IMR-90 (cell line): Measurements from ENCODE around the gene NMRAL1. TPM values are rescaled to one million over a fixed set of nuclear protein-coding genes. Genes with fewer than 3 reads are reported as not detected.

Experiments
- ATAC-seq: fragments of 200-7000 bp; cut with Tn5 transposase; 2 replicates; pipeline ENCODE4 v1.9.1; 2020; ENCODE audit warnings: low read depth, mild to moderate bottlenecking, moderate library complexity
- BruUV-seq: library from RNA; stranded (reverse); fragments of 400-500 nt; replicated peaks from 2 replicates; lab custom pipeline; 2021; lab: Mats Ljungman, UMichigan
- CTCF ChIA-PET: fragments of 300-600 bp; formaldehyde crosslinking; extraction: SDS; loops from one replicate; lab custom pipeline; 2021; ENCODE audit warnings: antibody characterized with exemption; lab: Yijun Ruan, JAX
- POLR2A ChIA-PET: fragments of 300-600 bp; sonication (Branson Sonifier 250); formaldehyde crosslinking; loops from one replicate; lab custom pipeline; 2022; ENCODE audit warnings: antibody characterized with exemption; ENCODE audit not compliant: unreplicated experiment; lab: Charles Lee
- DNase-seq: peaks from one replicate; pipeline ENCODE4 v3.0.0; 2013
- H2AFZ ChIP-seq: replicated peaks from 2 replicates; pipeline ENCODE3; 2013; ENCODE audit warnings: low read length, mild to moderate bottlenecking; ENCODE audit not compliant: poor library complexity
- H2AK5ac ChIP-seq: 2 replicates; pipeline ENCODE4 v1.6.1; 2013; ENCODE audit warnings: low read depth, low read length, inconsistent platforms
- H2AK9ac ChIP-seq: replicated peaks from 2 replicates; pipeline ENCODE3; 2013; ENCODE audit warnings: mild to moderate bottlenecking, low read depth, low read length, moderate library complexity; ENCODE audit not compliant: poor library complexity
- H2BK120ac ChIP-seq: 2 replicates; pipeline ENCODE4 v1.6.1; 2013; ENCODE audit warnings: low read depth, low read length, inconsistent platforms
- H2BK15ac ChIP-seq: 3 replicates; pipeline ENCODE4 v1.6.1; 2013; ENCODE audit warnings: low read depth, low read length, inconsistent platforms
- H2BK20ac ChIP-seq: 2 replicates; pipeline ENCODE4 v1.6.1; 2013; ENCODE audit warnings: low read depth, mild to moderate bottlenecking, inconsistent platforms, low read length, moderate library complexity
- H2BK5ac ChIP-seq: 2 replicates; pipeline ENCODE4 v1.6.1; 2013; ENCODE audit warnings: mild to moderate bottlenecking, low read depth, low read length, inconsistent platforms; ENCODE audit not compliant: poor library complexity, severe bottlenecking
- H3K14ac ChIP-seq: replicated peaks from 2 replicates; pipeline ENCODE4 v1.6.1; 2013; ENCODE audit warnings: low read depth, low read length, inconsistent platforms
- H3K18ac ChIP-seq: 2 replicates; pipeline ENCODE4 v1.6.1; 2013; ENCODE audit warnings: low read depth, low read length, control low read depth
- H3K23ac ChIP-seq: 2 replicates; pipeline ENCODE4 v1.6.1; 2013; ENCODE audit warnings: low read depth, low read length, inconsistent platforms
- H3K27ac ChIP-seq: 2 replicates; pipeline ENCODE4 v1.5.1; 2013; ENCODE audit warnings: mild to moderate bottlenecking, control low read depth, low read length; ENCODE audit not compliant: insufficient read depth
- H3K27me3 ChIP-seq: 2 replicates; pipeline ENCODE4 v1.6.1; 2013; ENCODE audit warnings: low read length; ENCODE audit not compliant: control insufficient read depth, insufficient read depth
- H3K36me3 ChIP-seq: 2 replicates; pipeline ENCODE4 v1.6.1; 2013; ENCODE audit warnings: low read length, mixed read lengths; ENCODE audit not compliant: control insufficient read depth, insufficient read depth
- H3K4ac ChIP-seq: 2 replicates; pipeline ENCODE4 v1.6.1; 2013; ENCODE audit warnings: low read depth, low read length, inconsistent platforms
- H3K4me1 ChIP-seq: 2 replicates; pipeline ENCODE4 v1.6.1; 2013; ENCODE audit warnings: low read length, mixed read lengths; ENCODE audit not compliant: control insufficient read depth, insufficient read depth
- H3K4me2 ChIP-seq: 2 replicates; pipeline ENCODE4 v1.6.1; 2013; ENCODE audit warnings: low read depth, mild to moderate bottlenecking, control low read depth, low read length, moderate library complexity
- H3K4me3 ChIP-seq: 2 replicates; pipeline ENCODE4 v1.5.1; 2013; ENCODE audit warnings: low read depth, mild to moderate bottlenecking, control low read depth, low read length, moderate library complexity; ENCODE audit not compliant: insufficient read depth
- H3K56ac ChIP-seq: 2 replicates; pipeline ENCODE4 v1.6.1; 2013; ENCODE audit warnings: low read length, inconsistent platforms; ENCODE audit not compliant: insufficient read depth; ENCODE audit errors: extremely low read depth
- H3K79me1 ChIP-seq, 2 experiments: 2 replicates each; pipeline ENCODE4 v1.6.1; 2013; ENCODE audit warnings: low read length in 2 of 2, inconsistent platforms in 1 of 2, low read depth in 1 of 2
- H3K9ac ChIP-seq: 2 replicates; pipeline ENCODE4 v1.6.1; 2013; ENCODE audit warnings: low read depth, low read length, control low read depth
- H3K9me1 ChIP-seq: 2 replicates; pipeline ENCODE4 v1.6.1; 2013; ENCODE audit warnings: low read length, inconsistent platforms; ENCODE audit not compliant: insufficient read depth
- H3K9me3 ChIP-seq: 2 replicates; pipeline ENCODE4 v1.6.1; 2013; ENCODE audit warnings: low read length; ENCODE audit not compliant: control insufficient read depth, insufficient read depth
- H4K20me1 ChIP-seq: 2 replicates; pipeline ENCODE4 v1.6.1; 2013; ENCODE audit warnings: low read length, inconsistent platforms; ENCODE audit not compliant: insufficient read depth
- H4K5ac ChIP-seq: 2 replicates; pipeline ENCODE4 v1.6.1; 2013; ENCODE audit warnings: mild to moderate bottlenecking, low read depth, low read length, control low read depth
- H4K8ac ChIP-seq, 2 experiments: 2 replicates each; pipeline ENCODE4 v1.6.1; 2013; ENCODE audit warnings: low read depth in 2 of 2, low read length in 2 of 2, control low read depth in 1 of 2, inconsistent platforms in 1 of 2
- H4K91ac ChIP-seq: 2 replicates; pipeline ENCODE4 v1.6.1; 2013; ENCODE audit warnings: low read depth, low read length, inconsistent platforms; ENCODE audit not compliant: insufficient read depth
- BHLHE40 ChIP-seq: fragments of 150-350 bp; IDR thresholded peaks from 2 replicates; pipeline ENCODE4 v1.6.1; 2016; ENCODE audit warnings: mild to moderate bottlenecking, low read depth, low read length
- CHD1 ChIP-seq: IDR thresholded peaks from 2 replicates; pipeline ENCODE4 v1.6.1; 2012; ENCODE audit warnings: low read depth, low read length, improper control_type of control experiment
- FOS ChIP-seq: fragments of 150-350 bp; IDR thresholded peaks from 2 replicates; pipeline ENCODE4 v1.6.1; 2016; ENCODE audit warnings: low read depth, low read length
- WGBS, 2 experiments: methylation state at CpG; one replicate each; pipeline versions ENCODE4 v1.1.5 to v1.1.7; 2013; ENCODE audit warnings: missing lambda C conversion rate in 2 of 2; ENCODE audit not compliant: insufficient read length in 1 of 2; ENCODE audit errors: extremely low coverage in 2 of 2; 5-methylcytosine and 5-hydroxymethylcytosine counted together
- dilution Hi-C: fragments of 300-500 bp; cut with HindIII; formaldehyde crosslinking; loops from one replicate; pipeline ENCODE4 v1.14.3; 2018; ENCODE audit warnings: low sequenced_read_pairs; ENCODE audit not compliant: unreplicated experiment
- in situ Hi-C: fragments of 300-500 bp; cut with MboI; formaldehyde crosslinking; loops from 3 replicates; pipeline ENCODE4 v1.14.3; 2019; ENCODE audit warnings: low sequenced_read_pairs, inconsistent platforms, mixed read lengths
- intact Hi-C: fragments of 100-400 bp; cut with micrococcal nuclease; formaldehyde crosslinking; loops from 2 replicates; pipeline ENCODE4 v1.10.0; 2022
- polyA plus RNA-seq, 3 experiments: library from polyadenylated mRNA; depleted of rRNA; stranded (reverse); fragments of >200 nt; gene quantifications; 2 replicates each; pipeline ENCODE4 v1.2.3, GENCODE V29; 2012; ENCODE audit warnings: low replicate concordance in 1 of 3
- total RNA-seq: library from RNA; depleted of rRNA; stranded (reverse); fragments of >200 nt; gene quantifications from 2 replicates; pipeline ENCODE4 v1.2.3, GENCODE V29; 2012

NMRAL1 gene
- total and polyA plus RNA-seq, 2 of the 4 experiments (the other 2 are of a cell fraction), result 48.6 to 67.6 TPM

- TF ChIP-seq FOS, result no peak
Measured at GRCh38 chr16:4498546-4499195, 24.2 kb upstream of the NMRAL1 start (continued).

GRCh38 chr16:4496305-4496704, 21.9 kb upstream of the NMRAL1 start:
- Histone ChIP-seq H3K4me3 (no peak overlapping the region), H4K8ac (peak overlapping the region in 1 of 2 experiments; percentile 80; a peak in 1 of 4 replicates), H3K4me2 (peak overlapping the region; percentile 1; the same call in 1 of the 2 replicates), H2AFZ (no peak overlapping the region), H3K18ac (peak overlapping the region; percentile 35; the same call in 1 of the 2 replicates), H3K27me3 (no peaks in the 10 kb centered on the region), H3K56ac (no peak overlapping the region), H2AK5ac (peak overlapping the region; percentile 84; the same call in 1 of the 2 replicates), H4K91ac (peak overlapping the region; percentile 49; the same call in 1 of the 2 replicates), H3K4ac (peak overlapping the region; percentile 81), H3K4me1 (peaks cover 22% of the 10 kb centered on the region), H4K20me1 (peaks cover 8% of the 10 kb centered on the region; the same call in 1 of the 2 replicates), H2AK9ac (no peak overlapping the region), H3K36me3 (no peaks in the 10 kb centered on the region; the same call in 1 of the 2 replicates), H3K14ac (peak overlapping the region; percentile 31; the same call in 1 of the 2 replicates), H2BK20ac (peak overlapping the region; percentile 68; the same call in 1 of the 2 replicates), H2BK5ac (peak overlapping the region; percentile 95), H3K9me3 (no peaks in the 10 kb centered on the region), H2BK120ac (peak overlapping the region; percentile 56), H3K9ac (no peak overlapping the region), H2BK15ac (no peak overlapping the region), H4K5ac (peak overlapping the region; percentile 14; the same call in 1 of the 2 replicates), H3K23ac (peak overlapping the region; percentile 69), H3K27ac (peak overlapping the region; percentile 55), H3K9me1 (peaks cover 24% of the 10 kb centered on the region), H3K79me1 (peaks cover 29 to 89% of the 10 kb centered on the region in 2 experiments; a peak in 3 of 4 replicates)
- intact Hi-C loops, result no loop called here
- dilution Hi-C loops, result no loop called here
- WGBS, 2 experiments, result no CpG with 5 or more reads among the region's 4 CpGs
- in situ Hi-C loops, result no loop called here
- DNase-seq, result peak; percentile 85
- CTCF ChIA-PET, result interaction anchor here (1.0 kb wide), 1 partner anchor 20 kb away, joined by 4 read pairs; the partner anchor contains the start of gene HMOX2
- BruUV-seq, result no TSS peak
- TF ChIP-seq CHD1 (no peak), BHLHE40 (peak; percentile 19; the same call in 1 of the 2 replicates)
- peak; percentile 58 for ATAC-seq
- POLR2A ChIA-PET, result no interaction called here
